NCI-H2196 (cell line): ENCODE measurements around the gene MAP1LC3B2.

Source experiments
- DNase-seq: peaks from one replicate; lab custom pipeline; 2025; ENCODE audit not compliant: unreplicated experiment; lab: John Stamatoyannopoulos, UW

The MAP1LC3B2 gene

DNA sequence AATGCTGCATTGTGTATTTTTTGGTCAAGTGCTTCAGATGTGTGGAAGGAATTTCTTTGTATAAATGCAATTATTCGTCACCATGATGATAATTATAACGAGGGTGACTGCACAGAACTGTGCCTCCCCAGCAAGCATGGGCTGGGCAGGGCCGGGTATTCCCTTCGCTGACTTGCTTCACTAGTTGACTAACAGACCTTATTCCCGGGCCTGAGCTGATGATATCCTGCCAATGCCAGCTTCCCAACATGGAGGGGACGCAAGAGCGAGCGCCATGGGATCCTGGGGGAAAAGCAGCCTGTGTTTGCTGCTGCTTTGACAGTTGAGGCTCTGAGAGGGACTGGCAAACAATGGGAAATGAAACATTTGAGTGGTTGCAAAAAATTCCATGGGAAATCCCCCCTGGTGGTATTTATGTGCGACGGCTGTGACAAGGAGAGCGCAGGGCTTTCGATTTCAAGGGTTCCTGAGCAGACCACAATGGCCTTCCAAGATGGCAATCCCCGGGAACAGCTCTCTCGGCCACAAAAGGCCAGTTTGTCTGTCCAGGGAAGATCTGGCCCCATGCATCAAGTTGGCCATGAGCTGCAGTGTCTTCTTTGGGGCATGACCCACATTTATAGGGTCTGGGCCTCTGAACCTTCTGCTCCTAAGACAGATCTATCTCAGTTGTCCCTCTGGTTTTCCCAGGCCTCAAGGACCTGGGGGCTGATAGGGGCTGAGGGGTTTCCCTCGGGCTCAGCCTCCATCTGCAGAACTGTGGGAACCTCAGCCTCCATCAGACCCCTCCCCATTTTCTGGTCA lies 21.9 kb upstream of the MAP1LC3B2 start:
- DNase-seq, result no peak

DNA sequence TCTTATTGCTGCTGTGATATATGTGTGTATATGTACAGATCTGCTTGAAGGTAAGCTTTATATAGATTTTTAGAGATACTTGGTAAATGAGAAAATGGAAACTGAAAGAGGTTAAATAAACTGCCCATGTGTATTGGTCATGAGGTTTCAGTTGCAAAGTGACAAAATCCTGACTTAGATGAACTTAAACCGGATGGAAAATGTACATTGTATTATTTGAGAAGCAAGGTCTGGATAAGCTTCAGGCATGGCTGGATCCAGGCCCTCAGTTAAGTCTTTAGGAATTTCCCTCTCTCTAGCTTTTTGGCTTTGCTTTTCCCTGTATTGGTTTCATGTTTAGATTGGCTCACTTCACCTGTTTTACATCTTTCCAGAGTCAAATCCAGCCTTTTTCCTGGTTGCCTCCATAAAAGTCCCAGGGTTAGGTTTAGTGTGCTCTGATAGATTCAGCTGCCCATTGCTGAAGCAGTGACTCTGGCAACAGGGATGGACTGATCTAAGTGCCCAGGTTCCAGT lies 21.0 kb upstream of the MAP1LC3B2 start:
- no peak for DNase-seq

GRCh38 chr12:116538682-116539305 lies 20.4 kb upstream of the MAP1LC3B2 start:
- no peak for DNase-seq

DNA sequence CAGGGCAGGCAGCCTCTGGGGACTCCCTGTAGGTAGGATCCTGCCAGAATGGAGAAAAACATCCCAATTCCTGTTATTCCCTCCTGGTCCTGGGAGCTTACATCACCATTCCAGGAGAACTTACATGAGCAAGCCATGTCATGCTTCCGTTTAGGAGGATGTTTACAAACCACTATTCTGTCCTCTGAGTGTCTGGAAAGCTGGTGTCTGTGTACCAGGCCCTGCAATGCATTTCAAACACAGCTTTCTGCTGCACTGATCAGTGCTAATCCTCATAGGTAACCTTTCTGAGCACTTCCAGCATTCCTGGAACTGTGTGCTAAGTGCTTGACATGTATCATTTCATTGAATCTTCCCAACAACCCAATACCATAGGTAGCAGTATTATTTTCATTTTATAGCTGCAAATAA lies 19.8 kb upstream of the MAP1LC3B2 start:
- DNase-seq, result peak; percentile 27

DNA sequence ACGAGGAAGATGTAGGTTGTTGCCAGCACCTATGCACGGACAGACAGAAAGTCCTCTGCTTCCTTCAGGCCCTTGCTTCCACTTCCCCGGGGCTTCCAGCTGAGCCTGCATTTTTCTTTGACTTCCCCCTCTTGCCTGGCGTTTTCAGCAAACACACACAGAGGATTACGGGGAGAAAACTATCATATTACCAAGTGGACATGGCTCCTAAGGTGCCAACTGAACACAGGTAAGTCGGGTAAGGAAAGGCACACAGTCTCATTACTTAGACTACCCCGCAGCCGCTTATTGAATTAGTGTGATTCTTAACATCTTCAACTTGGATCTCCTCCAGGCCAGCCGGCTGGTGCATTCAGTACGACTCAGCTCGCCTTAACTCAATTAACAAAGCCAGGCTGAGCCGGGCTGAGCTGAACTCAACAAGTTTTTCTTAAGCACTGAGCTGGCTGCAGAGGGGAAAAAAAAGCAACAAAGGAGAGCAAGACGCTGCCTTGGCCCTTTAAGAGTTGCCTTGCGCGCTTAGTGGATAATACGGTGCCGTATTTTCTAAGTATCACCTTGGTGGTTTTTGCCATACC lies 19.2 kb upstream of the MAP1LC3B2 start:
- DNase-seq, result peak; percentile 67

GRCh38 chr12:116540622-116541152 lies 18.5 kb upstream of the MAP1LC3B2 start:
- DNase-seq, result no peak

GRCh38 chr12:116541547-116542344 lies 17.4 kb upstream of the MAP1LC3B2 start:
- no peak for DNase-seq

- no peak for DNase-seq
These were observed 16.7 kb upstream of the MAP1LC3B2 start for GRCh38 chr12:116542345-116542956.

DNA sequence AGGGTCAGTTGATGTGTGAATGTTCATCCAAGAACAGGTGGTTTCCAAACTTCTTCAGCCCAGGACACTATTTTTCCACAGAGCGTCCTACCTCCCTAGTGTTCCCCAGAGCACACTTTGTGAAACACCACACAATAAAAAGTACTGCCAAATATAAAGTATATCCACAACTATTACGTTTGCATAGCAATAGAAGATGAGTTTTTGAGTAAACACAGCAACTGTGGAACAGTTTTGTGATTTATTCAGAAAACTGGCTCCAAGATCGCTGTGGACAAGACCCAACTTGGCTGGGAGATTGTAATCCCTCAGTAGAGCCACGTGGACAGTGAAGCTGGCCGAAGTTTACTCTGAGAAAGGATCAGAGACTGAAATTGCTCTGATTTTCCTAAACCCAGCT lies 14.5 kb upstream of the MAP1LC3B2 start:
- no peak for DNase-seq

GRCh38 chr12:116545144-116545543 lies 14.0 kb upstream of the MAP1LC3B2 start:
- DNase-seq, result no peak

DNA sequence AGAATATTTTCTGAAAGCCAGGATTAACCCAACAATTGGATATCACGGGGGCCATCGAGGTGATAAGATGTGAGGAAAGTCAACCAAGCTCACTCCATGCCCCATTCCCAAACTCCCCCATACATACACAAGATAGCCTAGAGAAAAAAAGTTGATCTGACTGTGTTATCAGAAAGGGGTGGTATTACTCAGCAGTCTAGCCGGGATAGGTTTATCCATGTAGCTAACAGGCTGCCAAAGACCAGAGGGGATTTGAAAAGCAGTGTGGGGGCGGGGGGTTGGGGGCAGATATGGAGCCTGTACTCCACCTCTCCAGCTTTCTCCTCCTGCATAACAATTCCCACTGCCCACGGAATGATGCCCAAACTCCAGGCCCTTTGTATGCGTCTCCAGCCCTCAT lies 13.2 kb upstream of the MAP1LC3B2 start:
- no peak for DNase-seq

GRCh38 chr12:116547955-116548501 lies 11.2 kb upstream of the MAP1LC3B2 start:
- no peak for DNase-seq

DNA sequence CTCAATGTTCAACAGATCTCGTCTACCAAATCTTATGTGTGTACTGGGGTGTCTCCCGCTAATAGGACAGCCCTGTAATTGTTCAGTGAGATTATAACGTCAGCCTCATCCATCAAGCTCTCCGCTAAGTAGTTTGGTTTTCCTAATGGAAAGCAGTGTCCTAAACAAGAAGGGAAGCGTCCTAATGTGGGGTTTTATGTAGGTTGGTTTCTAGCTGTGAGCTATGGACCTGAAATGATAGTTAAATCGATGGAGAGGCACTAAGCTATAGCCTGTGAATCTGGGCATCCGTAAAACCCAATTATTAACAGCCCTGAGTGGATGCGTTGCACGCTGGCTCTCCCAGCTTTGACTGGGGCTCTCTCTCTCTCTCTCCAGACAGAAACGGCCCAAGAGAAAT lies 9.2 kb upstream of the MAP1LC3B2 start:
- DNase-seq, result no peak

- no peak for DNase-seq
These were observed 8.0 kb upstream of the MAP1LC3B2 start for GRCh38 chr12:116551151-116551550.

GRCh38 chr12:116551619-116551951 lies 7.6 kb upstream of the MAP1LC3B2 start:
- no peak for DNase-seq

DNA sequence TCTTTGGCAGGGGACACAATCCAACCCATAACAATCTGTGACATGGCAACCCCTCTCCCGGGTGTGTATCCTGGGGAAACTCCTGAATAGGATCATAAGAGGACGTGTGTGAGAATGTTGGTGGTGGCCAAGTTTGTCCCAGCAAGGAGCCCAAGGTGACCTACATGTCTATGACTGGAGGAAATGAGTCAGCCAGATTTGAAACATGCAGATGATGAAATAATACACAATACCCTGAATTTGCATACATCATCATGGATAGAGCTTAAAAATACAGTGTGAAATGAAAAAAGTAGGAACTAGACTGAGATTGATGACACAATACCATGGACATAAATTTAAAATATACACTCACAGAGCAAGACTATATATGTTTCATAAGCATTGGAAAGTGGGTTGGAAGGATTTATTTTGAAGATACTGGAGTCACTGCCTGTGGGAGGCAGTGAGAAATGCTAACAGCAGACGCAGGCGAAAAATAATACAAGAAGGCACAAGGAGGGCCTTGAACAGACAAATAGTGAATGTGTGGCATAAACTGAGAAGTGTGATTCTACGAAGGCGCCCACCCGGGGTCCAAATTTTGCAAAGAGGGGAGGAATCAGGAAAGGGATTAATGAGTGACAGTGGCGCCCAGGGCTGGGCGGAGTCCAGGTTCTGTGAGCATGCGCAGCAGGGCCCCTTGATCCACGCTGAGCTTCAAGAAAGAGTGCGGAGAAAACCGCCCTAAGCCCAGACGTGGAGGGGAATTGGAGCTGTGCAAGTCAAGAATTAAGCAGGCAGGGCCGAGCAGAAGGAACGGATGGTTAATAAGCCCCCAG lies 7.0 kb upstream of the MAP1LC3B2 start:
- DNase-seq, result no peak

GRCh38 chr12:116552773-116553373 lies 6.3 kb upstream of the MAP1LC3B2 start:
- DNase-seq, result no peak

DNA sequence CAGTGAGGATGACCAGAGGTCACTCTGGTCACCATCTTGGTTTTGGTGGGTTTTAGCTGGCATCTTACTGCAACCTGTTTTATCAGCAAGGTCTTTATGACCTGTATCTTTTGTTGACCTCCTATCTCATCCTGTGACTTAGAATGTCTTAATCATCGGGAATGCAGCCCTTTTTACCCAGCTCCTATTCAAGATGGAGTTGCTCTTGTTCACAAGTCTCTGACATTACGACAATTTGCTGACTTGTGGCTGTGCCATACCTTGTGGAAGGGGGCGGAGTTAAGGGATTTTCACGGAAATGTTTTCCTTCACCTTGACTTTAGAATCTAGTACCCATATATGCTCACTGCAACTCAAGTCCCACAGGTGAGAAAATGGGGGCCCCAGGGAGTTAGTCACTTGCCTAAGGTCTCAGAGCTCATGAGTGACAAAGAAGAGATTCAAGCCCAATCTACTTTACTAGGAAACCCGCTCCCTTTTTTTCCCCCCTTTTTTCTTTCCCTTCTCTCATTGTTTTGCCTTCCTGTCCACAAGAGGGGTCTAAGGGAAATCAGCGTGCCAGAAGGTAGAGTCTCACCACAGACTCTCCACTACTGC lies 2.7 kb upstream of the MAP1LC3B2 start:
- no peak for DNase-seq
